Effector CD8-positive, alpha-beta T cell (primary cell): ENCODE results near the gene MUC6.

Experiments used
- DNase-seq: peaks from one replicate; lab custom pipeline; 2025; lab: John Stamatoyannopoulos, UW

MUC6 gene

GRCh38 chr11:967995-968751 lies 68.3 kb downstream of the MUC6 start:
- DNase-seq = no peak

GRCh38 chr11:965206-965775 lies 71.2 kb downstream of the MUC6 start:
- no peak for DNase-seq

GRCh38 chr11:963852-964251 lies 72.7 kb downstream of the MUC6 start:
- DNase-seq = no peak
